Measurements from ENCODE around the gene ZFP37. TPM values are rescaled to one million over a fixed set of nuclear protein-coding genes. Genes with fewer than 3 reads are reported as not detected.

The ZFP37 gene
- total RNA-seq, 1 donor from 2014 or later, result 0.16 TPM

GRCh38 chr9:113042884-113043657 is 13.5 kb downstream of the ZFP37 start:
- peaks cover 4% of the 10 kb centered on the region for H3K36me3 Mint-ChIP-seq (ENCODE audit: low read depth)
- H3K27ac Mint-ChIP-seq, result no peak overlapping the region
- DNase-seq (ENCODE audit: low spot score), result no peak
- no peaks in the 10 kb centered on the region for H3K4me1 Mint-ChIP-seq (ENCODE audit: low read depth)
- H3K4me3 Mint-ChIP-seq, result no peak overlapping the region
- intact Hi-C loops (cut with micrococcal nuclease), result no loop called here
- peaks cover 79% of the 10 kb centered on the region for H3K9me3 Mint-ChIP-seq
- H3K27me3 Mint-ChIP-seq (ENCODE audit: insufficient read depth), result no peaks in the 10 kb centered on the region

DNA sequence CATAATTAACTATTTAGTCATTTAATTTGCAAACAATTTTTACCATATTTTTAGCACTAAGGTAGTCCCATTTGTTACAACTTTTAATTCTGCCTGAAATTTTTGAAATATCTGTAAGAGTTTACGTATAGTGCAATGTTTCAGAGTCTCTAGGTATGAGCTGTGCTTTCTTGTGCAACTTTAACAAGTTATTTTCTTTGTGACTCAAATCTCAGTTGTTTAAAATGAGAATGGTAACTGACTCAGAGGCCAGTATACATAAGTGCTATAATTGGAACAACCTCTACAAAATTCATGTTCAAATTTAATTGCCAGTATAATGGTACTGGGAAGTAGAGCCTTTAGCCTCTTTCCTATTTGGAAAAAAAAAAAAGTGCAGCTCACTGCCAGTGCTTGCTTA is 30.3 kb downstream of the ZFP37 start:
- no peak for DNase-seq (ENCODE audit: low spot score)
- Mint-ChIP-seq H3K9me3 (peaks cover 45% of the 10 kb centered on the region), H3K27ac (no peak overlapping the region), H3K36me3 (ENCODE audit: low read depth) (no peaks in the 10 kb centered on the region), H3K4me1 (ENCODE audit: low read depth) (no peaks in the 10 kb centered on the region), H3K27me3 (ENCODE audit: insufficient read depth) (no peaks in the 10 kb centered on the region), H3K4me3 (no peak overlapping the region)
- intact Hi-C loops (cut with micrococcal nuclease), result no loop called here

DNA sequence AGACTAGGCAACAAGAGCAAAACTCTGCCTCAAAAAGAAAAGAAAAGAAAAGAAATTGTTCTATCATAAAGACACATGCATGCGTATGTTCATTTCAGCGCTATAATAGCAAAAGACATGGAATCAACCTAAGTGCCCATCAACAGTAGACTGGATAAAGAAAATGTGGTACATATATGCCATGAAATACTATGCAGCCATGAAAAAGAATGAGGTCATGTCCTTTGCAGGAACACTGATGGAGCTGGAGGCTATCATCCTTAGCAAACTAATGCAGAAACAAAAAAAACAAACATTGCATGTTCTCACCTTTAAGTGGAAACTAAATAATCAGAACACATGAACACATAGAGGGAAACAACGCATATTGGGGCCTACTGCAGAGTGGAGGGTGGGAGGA is 38.3 kb downstream of the ZFP37 start:
- H3K36me3 Mint-ChIP-seq (ENCODE audit: low read depth), result no peaks in the 10 kb centered on the region
- no peaks in the 10 kb centered on the region for H3K4me1 Mint-ChIP-seq (ENCODE audit: low read depth)
- H3K9me3 Mint-ChIP-seq, result peaks cover 32% of the 10 kb centered on the region

DNA sequence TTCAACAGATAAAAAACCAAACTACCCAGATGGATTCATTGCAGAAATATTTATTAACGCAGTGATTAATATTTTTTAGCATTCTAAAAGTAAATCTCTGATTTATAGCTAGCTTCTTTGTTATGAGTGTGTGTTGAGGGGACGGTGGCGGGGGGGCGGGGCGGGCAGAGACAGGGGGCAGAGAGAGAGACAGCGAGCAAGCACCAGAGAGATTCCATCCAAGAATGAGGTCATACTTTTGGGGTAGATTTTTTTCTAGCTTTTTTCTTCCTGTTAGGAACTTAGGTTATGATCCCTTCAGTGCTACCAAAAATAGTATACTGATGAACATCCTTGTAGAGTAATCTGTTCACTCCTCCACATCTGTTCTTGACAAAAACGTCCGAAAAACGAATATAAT is 44.0 kb downstream of the ZFP37 start:
- no peak overlapping the region for H3K27ac Mint-ChIP-seq
- H3K9me3 Mint-ChIP-seq, result peaks cover 42% of the 10 kb centered on the region
- no peak overlapping the region for H3K4me3 Mint-ChIP-seq
- no peaks in the 10 kb centered on the region for H3K4me1 Mint-ChIP-seq (ENCODE audit: low read depth)
- intact Hi-C loops (cut with micrococcal nuclease), result no loop called here
- no peaks in the 10 kb centered on the region for H3K27me3 Mint-ChIP-seq (ENCODE audit: insufficient read depth)
- no peak for DNase-seq (ENCODE audit: low spot score)
- H3K36me3 Mint-ChIP-seq (ENCODE audit: low read depth), result peaks cover 2% of the 10 kb centered on the region

More for the DNA sequence above, 38.3 kb downstream of the ZFP37 start:
- intact Hi-C loops (cut with micrococcal nuclease), result no loop called here
- no peak for DNase-seq (ENCODE audit: low spot score)
- Mint-ChIP-seq H3K4me3 (no peak overlapping the region), H3K27ac (no peak overlapping the region), H3K27me3 (ENCODE audit: insufficient read depth) (no peaks in the 10 kb centered on the region)

DNA sequence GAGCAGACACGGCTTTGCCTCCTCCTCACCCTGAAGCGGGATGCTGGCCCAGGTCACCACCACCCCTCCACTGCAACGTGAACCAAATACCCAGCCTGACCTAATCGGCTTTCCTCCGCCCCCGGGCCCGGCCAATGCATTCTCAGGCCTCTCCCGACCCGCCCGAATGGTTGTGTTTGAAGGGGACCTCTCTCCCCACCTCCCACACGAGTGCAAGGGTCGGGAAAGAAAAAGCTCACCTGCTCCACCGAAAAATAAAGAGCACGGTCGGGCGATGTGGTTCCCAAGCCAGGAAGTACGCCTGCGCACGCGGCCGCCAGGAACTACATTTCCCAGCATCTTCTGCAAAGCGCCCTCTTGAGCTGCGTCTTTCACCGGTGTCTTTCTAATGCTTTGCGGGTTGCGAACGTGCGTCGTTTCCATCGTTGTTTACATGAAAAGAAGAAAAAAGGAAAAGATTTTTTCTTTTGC is 44.6 kb downstream of the ZFP37 start, which contains the start of gene ZNF883:
Gene ZNF883, minus strand, starts transcription at position 282 of the 471 bp plus-strand sequence.
- H3K27ac Mint-ChIP-seq, result no peak within 1 kb of the TSS
- DNase-seq (ENCODE audit: low spot score), result no peak
- peaks cover 2% of the 10 kb centered on the region for H3K36me3 Mint-ChIP-seq (ENCODE audit: low read depth)
- peak within 1 kb of the TSS; percentile 11 for H3K4me3 Mint-ChIP-seq
- no peaks in the 10 kb centered on the region for H3K27me3 Mint-ChIP-seq (ENCODE audit: insufficient read depth)
- H3K4me1 Mint-ChIP-seq (ENCODE audit: low read depth), result no peaks in the 10 kb centered on the region
- intact Hi-C loops (cut with micrococcal nuclease), result no loop called here
- peaks cover 45% of the 10 kb centered on the region for H3K9me3 Mint-ChIP-seq

DNA sequence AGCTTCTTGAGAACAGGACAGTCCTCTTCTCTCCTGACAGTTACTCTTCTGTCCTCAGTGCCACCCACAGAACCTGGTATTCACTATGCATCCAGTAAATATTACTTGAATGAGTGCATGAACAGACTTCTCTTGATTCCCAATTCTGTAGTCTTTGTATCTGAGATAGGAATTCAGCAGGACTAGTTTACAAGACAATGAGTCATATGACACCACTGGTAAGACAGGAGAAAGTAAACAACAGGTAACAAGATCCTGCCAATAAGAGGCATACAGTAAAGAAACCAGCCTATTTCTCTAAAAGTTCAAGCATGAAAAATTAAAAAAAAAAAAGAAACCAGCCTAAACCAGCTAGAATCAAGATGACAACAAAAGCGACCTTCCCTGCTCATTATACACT is 50.7 kb downstream of the ZFP37 start:
- H3K27me3 Mint-ChIP-seq (ENCODE audit: insufficient read depth), result no peaks in the 10 kb centered on the region
- peaks cover 53% of the 10 kb centered on the region for H3K9me3 Mint-ChIP-seq
- no peaks in the 10 kb centered on the region for H3K4me1 Mint-ChIP-seq (ENCODE audit: low read depth)
- H3K36me3 Mint-ChIP-seq (ENCODE audit: low read depth), result peaks cover 1% of the 10 kb centered on the region
- H3K27ac Mint-ChIP-seq, result no peak overlapping the region
- no peak overlapping the region for H3K4me3 Mint-ChIP-seq
- no peak for DNase-seq (ENCODE audit: low spot score)
- intact Hi-C loops (cut with micrococcal nuclease), result no loop called here

GRCh38 chr9:112997236-112997941 is 59.1 kb downstream of the ZFP37 start:
- DNase-seq (ENCODE audit: low spot score), result no peak
- Mint-ChIP-seq H3K4me3 (no peak overlapping the region), H3K36me3 (ENCODE audit: low read depth) (peaks cover 5% of the 10 kb centered on the region), H3K9me3 (peaks cover 76% of the 10 kb centered on the region), H3K4me1 (ENCODE audit: low read depth) (no peaks in the 10 kb centered on the region), H3K27me3 (ENCODE audit: insufficient read depth) (no peaks in the 10 kb centered on the region), H3K27ac (no peak overlapping the region)
- intact Hi-C loops (cut with micrococcal nuclease), result no loop called here

Other genes starting within 250 kb of the ZFP37 start
- gene SLC46A2, start 165.8 kb downstream of the ZFP37 start, total RNA-seq, result not detected in 2 replicates
- gene ZNF883, start 44.5 kb downstream of the ZFP37 start, total RNA-seq, result not detected in 2 replicates
- 6.0 and 6.5 TPM in 2 replicates for gene SLC31A2, start 94.3 kb upstream of the ZFP37 start, total RNA-seq
- gene FKBP15, start 164.6 kb upstream of the ZFP37 start, total RNA-seq, result 34.9 and 35.8 TPM in 2 replicates
- gene SLC31A1, start 164.8 kb upstream of the ZFP37 start, total RNA-seq, result 16.1 and 17.6 TPM in 2 replicates
- gene CDC26, start 218.8 kb upstream of the ZFP37 start, total RNA-seq, result 49.9 and 50.6 TPM in 2 replicates
- gene PRPF4, start 218.9 kb upstream of the ZFP37 start, total RNA-seq, result 59.2 and 60.2 TPM in 2 replicates
- gene RNF183, start 246.7 kb upstream of the ZFP37 start, total RNA-seq, result not detected in 2 replicates

Data from activated T-helper 1 cell treated with anti-CD3 and anti-CD28 coated beads, Interleukin-12 subunit alpha, Interleukin-12 subunit beta, Interleukin-2, Interleukin-4 antibody, amounts not matched to agents 30 ng/mL and 10 ng/mL and 1 ng/mL, durations not matched to agents 14 hours and 24 hours and 36 hours (primary cell).